Measurements from ENCODE around the gene CALCOCO1.

Gene CALCOCO1

GRCh38 chr12:53727310-53728041 is at the start of gene CALCOCO1:
CALCOCO1 (minus strand) TSS chr12:53727452; CDS start chr12:53725242, 2,210 bp downstream.
- no peak for TF ChIP-seq CTCF (IDR thresholded peaks at IDR 0.05; ENCODE audit: borderline replicate concordance, control extremely low read depth, extremely low read depth, insufficient read depth, missing control alignments)
- DNase-seq (ENCODE audit: low spot score), result peak; percentile 97

GRCh38 chr12:53776872-53777271 is 49.6 kb upstream of the CALCOCO1 start:
- no peak for TF ChIP-seq CTCF (IDR thresholded peaks at IDR 0.05; ENCODE audit: borderline replicate concordance, control extremely low read depth, extremely low read depth, insufficient read depth, missing control alignments)
- in situ Hi-C loops (cut with MboI; ENCODE audit: low sequenced_read_pairs, unreplicated experiment), result no loop called here
- DNase-seq (ENCODE audit: low spot score), result no peak

More at GRCh38 chr12:53727310-53728041, at the start of gene CALCOCO1:
- in situ Hi-C loops (cut with MboI; ENCODE audit: low sequenced_read_pairs, unreplicated experiment), result no loop called here

- no peak for TF ChIP-seq CTCF (IDR thresholded peaks at IDR 0.05; ENCODE audit: borderline replicate concordance, control extremely low read depth, extremely low read depth, insufficient read depth, missing control alignments)
- DNase-seq (ENCODE audit: low spot score), result no peak
- in situ Hi-C loops (cut with MboI; ENCODE audit: low sequenced_read_pairs, unreplicated experiment), result no loop called here
Measured at GRCh38 chr12:53775478-53776145, 48.4 kb upstream of the CALCOCO1 start.

GRCh38 chr12:53770281-53770680 is 43.0 kb upstream of the CALCOCO1 start:
- no peak for TF ChIP-seq CTCF (IDR thresholded peaks at IDR 0.05; ENCODE audit: borderline replicate concordance, control extremely low read depth, extremely low read depth, insufficient read depth, missing control alignments)
- in situ Hi-C loops (cut with MboI; ENCODE audit: low sequenced_read_pairs, unreplicated experiment), result no loop called here
- no peak for DNase-seq (ENCODE audit: low spot score)

GRCh38 chr12:53768976-53769375 is 41.7 kb upstream of the CALCOCO1 start:
- DNase-seq (ENCODE audit: low spot score), result no peak
- in situ Hi-C loops (cut with MboI; ENCODE audit: low sequenced_read_pairs, unreplicated experiment), result no loop called here
- no peak for TF ChIP-seq CTCF (IDR thresholded peaks at IDR 0.05; ENCODE audit: borderline replicate concordance, control extremely low read depth, extremely low read depth, insufficient read depth, missing control alignments)

- in situ Hi-C loops (cut with MboI; ENCODE audit: low sequenced_read_pairs, unreplicated experiment), result no loop called here
- TF ChIP-seq CTCF (IDR thresholded peaks at IDR 0.05; ENCODE audit: borderline replicate concordance, control extremely low read depth, extremely low read depth, insufficient read depth, missing control alignments), result no peak
- no peak for DNase-seq (ENCODE audit: low spot score)
Measured at GRCh38 chr12:53766881-53767280, 39.6 kb upstream of the CALCOCO1 start.

Data from GM13976 (cell line).